OCI-LY7 (cell line): ENCODE measurements around the gene ITGB3. TPM values are rescaled to one million over a fixed set of nuclear protein-coding genes. Genes with fewer than 3 reads are reported as not detected.

ENCODE experiments used
- BruUV-seq: library from RNA; stranded (reverse); fragments of 400-500 nt; replicated peaks from 2 replicates; lab custom pipeline; 2021; lab: Mats Ljungman, UMichigan
- CTCF ChIA-PET: fragments of 300-600 bp; sonication (Branson Sonifier 250); formaldehyde crosslinking; loops from one replicate; lab custom pipeline; 2022; ENCODE audit warnings: antibody characterized with exemption; ENCODE audit not compliant: unreplicated experiment; lab: Charles Lee
- POLR2A ChIA-PET: fragments of 300-600 bp; sonication (Branson Sonifier 250); formaldehyde crosslinking; loops from one replicate; lab custom pipeline; 2022; ENCODE audit warnings: antibody characterized with exemption; lab: Charles Lee
- DNase-seq: peaks from one replicate; pipeline ENCODE4 v3.0.0-alpha.2; 2015; ENCODE audit warnings: low spot score
- H2AFZ ChIP-seq: fragments of 200-600 bp; sonication (generic), shearing (Covaris generic); 2 replicates; pipeline ENCODE4 v1.6.1; 2014; ENCODE audit warnings: mild to moderate bottlenecking, antibody characterized with exemption, low read length, moderate library complexity
- H3K27ac ChIP-seq: fragments of 200-600 bp; sonication (generic); 2 replicates; pipeline ENCODE4 v1.5.1; 2014; ENCODE audit warnings: mixed run types, low read depth, mild to moderate bottlenecking, moderate library complexity, low read length, inconsistent platforms; ENCODE audit not compliant: poor library complexity, severe bottlenecking
- H3K36me3 ChIP-seq: fragments of 200-600 bp; sonication (generic); 2 replicates; pipeline ENCODE4 v1.6.1; 2014; ENCODE audit warnings: mild to moderate bottlenecking, antibody characterized with exemption, low read length, moderate library complexity, mixed read lengths; ENCODE audit not compliant: insufficient read depth
- H3K4me1 ChIP-seq: fragments of 200-600 bp; sonication (generic); 2 replicates; pipeline ENCODE4 v1.5.1; 2014; ENCODE audit warnings: mild to moderate bottlenecking, low read length; ENCODE audit not compliant: insufficient read depth, poor library complexity, severe bottlenecking
- H3K4me2 ChIP-seq: fragments of 200-600 bp; sonication (generic); 2 replicates; pipeline ENCODE4 v1.6.1; 2014; ENCODE audit warnings: mild to moderate bottlenecking, low read length
- H3K4me3 ChIP-seq: fragments of 200-600 bp; sonication (generic); 2 replicates; pipeline ENCODE4 v1.5.1; 2014; ENCODE audit warnings: mild to moderate bottlenecking, low read depth, low read length; ENCODE audit not compliant: poor library complexity, severe bottlenecking
- H3K79me2 ChIP-seq: fragments of 200-600 bp; sonication (generic); 2 replicates; pipeline ENCODE4 v1.6.1; 2016; ENCODE audit warnings: low read depth, mild to moderate bottlenecking, low read length, moderate library complexity, mixed read lengths; ENCODE audit not compliant: insufficient read depth
- H3K9me2 ChIP-seq: fragments of 200-600 bp; sonication (generic); 2 replicates; pipeline ENCODE4 v1.6.1; 2016; ENCODE audit warnings: mild to moderate bottlenecking, low read length, mixed read lengths; ENCODE audit not compliant: insufficient read depth
- H3K9me3 ChIP-seq: fragments of 200-600 bp; sonication (generic); 2 replicates; pipeline ENCODE4 v1.6.1; 2014; ENCODE audit warnings: mild to moderate bottlenecking, mixed run types, low read length, mixed read lengths
- H4K20me1 ChIP-seq: fragments of 200-600 bp; sonication (generic); 2 replicates; pipeline ENCODE4 v1.6.1; 2014; ENCODE audit warnings: mild to moderate bottlenecking, antibody characterized with exemption, low read length, moderate library complexity, mixed read lengths; ENCODE audit not compliant: insufficient read depth
- CTCF ChIP-seq: fragments of 200-600 bp; sonication (generic); conservative IDR thresholded peaks from 2 replicates; pipeline ENCODE4 v1.5.1; 2014; ENCODE audit warnings: mild to moderate bottlenecking, antibody characterized with exemption, low read length, moderate library complexity, mixed read lengths
- EZH2phosphoT487 ChIP-seq: fragments of 200-600 bp; sonication (generic); IDR thresholded peaks from 2 replicates; pipeline ENCODE4 v1.6.1; 2018; ENCODE audit warnings: low read depth, borderline replicate concordance, mild to moderate bottlenecking, mixed run types, antibody characterized with exemption, low read length, moderate library complexity, mixed read lengths
- intact Hi-C: fragments of 100-400 bp; cut with micrococcal nuclease; formaldehyde crosslinking; loops from one replicate; pipeline ENCODE4 v1.10.0; 2022; ENCODE audit not compliant: unreplicated experiment
- total RNA-seq, 2 experiments: library from RNA; depleted of rRNA in 1 of 2; stranded (reverse); fragments of >200 nt in 1 of 2; shearing (Covaris generic) in 1 of 2; gene quantifications; 2 replicates each; pipeline ENCODE4 v1.2.3, GENCODE V29; 2014 to 2022

Gene ITGB3
- total RNA-seq, 2 experiments from 2014 or later = not detected

- Histone ChIP-seq H3K9me2 (no peaks in the 10 kb centered on the region), H3K4me3 (peak overlapping the region; percentile 58), H2AFZ (peak overlapping the region; percentile 78; the same call in 1 of the 2 replicates), H3K4me1 (peaks cover 27% of the 10 kb centered on the region), H4K20me1 (no peaks in the 10 kb centered on the region), H3K79me2 (no peaks in the 10 kb centered on the region), H3K9me3 (no peaks in the 10 kb centered on the region), H3K36me3 (no peaks in the 10 kb centered on the region), H3K4me2 (peak overlapping the region; percentile 75), H3K27ac (no peak overlapping the region)
- POLR2A ChIA-PET = interaction anchor here (0.6 kb wide), 2 partner anchors 44 to 1039 kb away, joined by 3 to 5 read pairs; no protein-coding TSS in a partner anchor
- no TSS peak for BruUV-seq
- intact Hi-C loops = loop anchor here (5.0 kb wide), 1 partner anchor 386 kb away; no protein-coding TSS in a partner anchor
- CTCF ChIA-PET = interaction anchor here (0.5 kb wide), 1 partner anchor 9 kb away, joined by 3 read pairs; no protein-coding TSS in a partner anchor
- TF ChIP-seq EZH2phosphoT487 = no peak
- no peak for TF ChIP-seq CTCF
- DNase-seq = peak; percentile 21
Observed at GRCh38 chr17:47231334-47231733, 22.3 kb upstream of the ITGB3 start.

GRCh38 chr17:47231866-47232265 lies 21.8 kb upstream of the ITGB3 start:
- POLR2A ChIA-PET = no interaction called here
- 0 out of 2 replicates have a peak, but pooled peaks cover under 1% of the 10 kb centered on the region for H3K9me3 ChIP-seq
- no peak for DNase-seq
- H2AFZ ChIP-seq = no peak overlapping the region
- H3K9me2 ChIP-seq = no peaks in the 10 kb centered on the region
- intact Hi-C loops = loop anchor here (5.0 kb wide), 1 partner anchor 385 kb away; no protein-coding TSS in a partner anchor
- H3K36me3 ChIP-seq = no peaks in the 10 kb centered on the region
- no peak overlapping the region for H3K4me3 ChIP-seq
- BruUV-seq = no TSS peak
- peaks cover 27% of the 10 kb centered on the region for H3K4me1 ChIP-seq
- no peaks in the 10 kb centered on the region for H3K79me2 ChIP-seq
- H3K4me2 ChIP-seq = 0 out of 2 replicates have a peak overlapping the region, but pooled peaks have one; percentile 75
- TF ChIP-seq EZH2phosphoT487 (no peak), CTCF (no peak)
- H4K20me1 ChIP-seq = no peaks in the 10 kb centered on the region
- CTCF ChIA-PET = no interaction called here
- no peak overlapping the region for H3K27ac ChIP-seq

GRCh38 chr17:47232465-47232864 lies 21.2 kb upstream of the ITGB3 start:
- POLR2A ChIA-PET = interaction anchor here (1.0 kb wide), 1 partner anchor 14 kb away, joined by 3 read pairs; no protein-coding TSS in a partner anchor
- TF ChIP-seq CTCF = no peak
- TF ChIP-seq EZH2phosphoT487 = no peak
- Histone ChIP-seq H3K9me2 (no peaks in the 10 kb centered on the region), H3K36me3 (no peaks in the 10 kb centered on the region), H3K4me2 (no peak overlapping the region), H3K27ac (no peak overlapping the region), H2AFZ (no peak overlapping the region), H3K79me2 (no peaks in the 10 kb centered on the region), H4K20me1 (no peaks in the 10 kb centered on the region), H3K9me3 (0 out of 2 replicates have a peak, but pooled peaks cover 6% of the 10 kb centered on the region), H3K4me3 (no peak overlapping the region), H3K4me1 (peaks cover 27% of the 10 kb centered on the region)
- intact Hi-C loops = loop anchor here (5.0 kb wide), 1 partner anchor 385 kb away; no protein-coding TSS in a partner anchor
- BruUV-seq = no TSS peak
- CTCF ChIA-PET = no interaction called here
- no peak for DNase-seq
